Esophagus muscularis mucosa (tissue), 4 donors: ENCODE results near the gene ANKRD62. TPM values are rescaled to one million over a fixed set of nuclear protein-coding genes. Genes with fewer than 3 reads are reported as not detected.

Experiments
- DNase-seq: peaks from one replicate; pipeline ENCODE4 v3.0.0-alpha.2; 2017; ENCODE audit errors: extremely low spot score
- H3K27ac ChIP-seq, 4 donors: fragments of 200-600 bp; sonication (generic); replicated peaks in 1 of 4; 1 replicate in 3 of 4; 2 replicates in 1 of 4; pipeline ENCODE4 v1.5.1; 2016 to 2019; ENCODE audit warnings: mild to moderate bottlenecking in 1 of 4
- H3K27me3 ChIP-seq, 4 donors: fragments of 200-600 bp; sonication (generic); one replicate each; pipeline versions ENCODE4 v1.5.1 to v1.6.0; 2016 to 2019
- H3K36me3 ChIP-seq, 4 donors: fragments of 200-600 bp; sonication (generic); one replicate each; pipeline ENCODE4 v1.5.1; 2016 to 2019
- H3K4me1 ChIP-seq, 4 donors: fragments of 200-600 bp; sonication (generic); one replicate each; pipeline ENCODE4 v1.5.1; 2016 to 2019
- H3K4me3 ChIP-seq, 4 donors: fragments of 200-600 bp; sonication (generic); 1 replicate in 2 of 4; 2 replicates in 2 of 4; pipeline ENCODE4 v1.5.1; 2016 to 2019; ENCODE audit warnings: mild to moderate bottlenecking in 4 of 4, moderate library complexity in 1 of 4
- H3K9me3 ChIP-seq, 4 donors: fragments of 200-600 bp; sonication (generic); 1 replicate in 3 of 4; 2 replicates in 1 of 4; pipeline ENCODE4 v1.5.1; 2016 to 2019
- EP300 ChIP-seq: sonication (generic); formaldehyde crosslinking; IDR thresholded peaks from one replicate; pipeline ENCODE4 v1.6.1; 2017; ENCODE audit warnings: antibody characterized with exemption
- POLR2A ChIP-seq: fragments of 450-650 bp; IDR thresholded peaks from one replicate; pipeline ENCODE4 v1.6.1; 2017; ENCODE audit warnings: antibody characterized with exemption, moderate library complexity, mild to moderate bottlenecking, low read depth
- POLR2AphosphoS5 ChIP-seq, 2 donors: sonication (generic); formaldehyde crosslinking; IDR thresholded peaks; one replicate each; pipeline ENCODE4 v1.6.1; 2017; ENCODE audit warnings: antibody characterized with exemption in 2 of 2
- WGBS: methylation state at CpG from one replicate; pipeline ENCODE4 v1.1.5; 2018; 5-methylcytosine and 5-hydroxymethylcytosine counted together
- intact Hi-C: fragments of 100-400 bp; cut with DNase I; formaldehyde crosslinking; loops from one replicate; pipeline ENCODE4 v1.15.1; 2023
- total RNA-seq, 4 donors: library from RNA; depleted of rRNA; stranded (reverse); fragments of >200 nt; gene quantifications; one replicate each; pipeline versions ENCODE4 v1.1.0 to v1.2.1, GENCODE V29; 2016
- TF ChIP-seq, protein P1 (sequence below), 3 experiments: fragments of 200-600 bp in 2 of 3; fragments of 450-650 bp in 1 of 3; sonication (generic) in 2 of 3; IDR thresholded peaks; one replicate each; pipeline ENCODE4 v1.5.1; 2017 to 2019; ENCODE audit warnings: antibody characterized with exemption in 3 of 3, mild to moderate bottlenecking in 2 of 3, moderate library complexity in 1 of 3

ANKRD62 gene
- total RNA-seq, 4 donors from 2014 or later = 0.06 TPM; not detected in 3

- no peak overlapping the region for H3K4me3 ChIP-seq
- H3K27me3 ChIP-seq = no peaks in the 10 kb centered on the region
- no peaks in the 10 kb centered on the region for H3K36me3 ChIP-seq
- H3K9me3 ChIP-seq = no peaks in the 10 kb centered on the region
- intact Hi-C loops = no loop called here
- H3K27ac ChIP-seq = no peak overlapping the region
- 77% methylated on average over 12 of the region's 14 CpGs for WGBS
- H3K4me1 ChIP-seq = no peaks in the 10 kb centered on the region
- TF ChIP-seq, protein P1, sequence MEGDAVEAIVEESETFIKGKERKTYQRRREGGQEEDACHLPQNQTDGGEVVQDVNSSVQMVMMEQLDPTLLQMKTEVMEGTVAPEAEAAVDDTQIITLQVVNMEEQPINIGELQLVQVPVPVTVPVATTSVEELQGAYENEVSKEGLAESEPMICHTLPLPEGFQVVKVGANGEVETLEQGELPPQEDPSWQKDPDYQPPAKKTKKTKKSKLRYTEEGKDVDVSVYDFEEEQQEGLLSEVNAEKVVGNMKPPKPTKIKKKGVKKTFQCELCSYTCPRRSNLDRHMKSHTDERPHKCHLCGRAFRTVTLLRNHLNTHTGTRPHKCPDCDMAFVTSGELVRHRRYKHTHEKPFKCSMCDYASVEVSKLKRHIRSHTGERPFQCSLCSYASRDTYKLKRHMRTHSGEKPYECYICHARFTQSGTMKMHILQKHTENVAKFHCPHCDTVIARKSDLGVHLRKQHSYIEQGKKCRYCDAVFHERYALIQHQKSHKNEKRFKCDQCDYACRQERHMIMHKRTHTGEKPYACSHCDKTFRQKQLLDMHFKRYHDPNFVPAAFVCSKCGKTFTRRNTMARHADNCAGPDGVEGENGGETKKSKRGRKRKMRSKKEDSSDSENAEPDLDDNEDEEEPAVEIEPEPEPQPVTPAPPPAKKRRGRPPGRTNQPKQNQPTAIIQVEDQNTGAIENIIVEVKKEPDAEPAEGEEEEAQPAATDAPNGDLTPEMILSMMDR (IDR thresholded peaks at IDR 0.05) = no peak
- TF ChIP-seq EP300 = no peak
- DNase-seq = no peak
These were observed 37.4 kb upstream of the ANKRD62 start for GRCh38 chr18:12056034-12056883.

- intact Hi-C loops = no loop called here
- H3K36me3 ChIP-seq = no peaks in the 10 kb centered on the region
- H3K9me3 ChIP-seq = no peaks in the 10 kb centered on the region
- no peak for TF ChIP-seq POLR2A
- no peak for TF ChIP-seq EP300
- TF ChIP-seq, protein P1 (IDR thresholded peaks at IDR 0.05) = no peak
- H3K4me3 ChIP-seq = no peak overlapping the region
- H3K4me1 ChIP-seq = no peaks in the 10 kb centered on the region
- H3K27me3 ChIP-seq = no peaks in the 10 kb centered on the region
- WGBS = 89% methylated on average over 7 of the region's 14 CpGs
- H3K27ac ChIP-seq = no peak overlapping the region
- no peak for DNase-seq
These were observed 36.7 kb upstream of the ANKRD62 start for GRCh38 chr18:12056884-12057402.

DNA sequence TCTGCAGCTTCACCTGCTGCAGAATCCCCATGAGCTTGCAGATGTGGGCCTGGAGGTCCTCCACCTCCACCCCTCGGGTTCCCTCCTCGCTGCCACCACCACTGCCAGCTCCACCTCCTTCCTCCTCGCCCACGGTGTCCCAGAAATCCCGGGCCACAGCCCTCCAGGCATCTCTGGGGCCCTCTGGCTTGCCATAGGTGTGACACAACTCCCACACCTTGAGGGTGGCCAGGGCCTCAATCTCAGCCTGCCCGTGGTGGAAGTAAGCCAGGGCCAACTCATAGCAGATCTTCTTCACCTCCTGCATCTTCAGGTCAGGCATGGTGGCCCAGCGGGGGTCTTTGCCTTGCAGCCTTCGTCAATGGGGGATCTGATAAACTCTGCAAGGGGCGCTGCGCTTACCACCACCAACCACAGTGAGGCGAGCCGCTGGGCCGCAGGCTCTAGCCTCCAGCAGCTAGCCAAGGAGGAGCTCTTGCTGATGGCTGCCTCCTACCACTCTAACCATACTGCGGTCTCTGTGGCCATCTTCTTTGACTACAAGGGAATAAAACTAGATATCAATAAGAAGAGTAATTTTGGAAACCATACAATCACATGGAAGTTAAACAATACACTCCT, 36.1 kb upstream of the ANKRD62 start:
- Histone ChIP-seq H3K27me3 (no peaks in the 10 kb centered on the region), H3K9me3 (no peaks in the 10 kb centered on the region), H3K36me3 (no peaks in the 10 kb centered on the region), H3K4me3 (no peak overlapping the region), H3K27ac (no peak overlapping the region), H3K4me1 (no peaks in the 10 kb centered on the region)
- 80% methylated on average over 7 of the region's 14 CpGs for WGBS
- DNase-seq = no peak
- intact Hi-C loops = no loop called here
- TF ChIP-seq EP300 = no peak
- TF ChIP-seq, protein P1 (IDR thresholded peaks at IDR 0.05) = no peak
- no peak for TF ChIP-seq POLR2AphosphoS5 (IDR thresholded peaks at IDR 0.05)
- no peak for TF ChIP-seq POLR2A

GRCh38 chr18:12059334-12060181, 34.1 kb upstream of the ANKRD62 start:
- TF ChIP-seq POLR2AphosphoS5 (IDR thresholded peaks at IDR 0.05) = no peak
- TF ChIP-seq EP300 = no peak
- no peak for TF ChIP-seq POLR2A
- TF ChIP-seq, protein P1 (IDR thresholded peaks at IDR 0.05) = no peak
- H3K36me3 ChIP-seq = no peaks in the 10 kb centered on the region

More at GRCh38 chr18:12059334-12060181, 34.1 kb upstream of the ANKRD62 start:
- intact Hi-C loops = no loop called here
- no peak for DNase-seq
- no peaks in the 10 kb centered on the region for H3K4me1 ChIP-seq
- no peaks in the 10 kb centered on the region for H3K9me3 ChIP-seq
- H3K4me3 ChIP-seq = no peak overlapping the region
- no peaks in the 10 kb centered on the region for H3K27me3 ChIP-seq
- 89% methylated on average over 12 of the region's 16 CpGs for WGBS
- no peak overlapping the region for H3K27ac ChIP-seq
